GM19463 (cell line): ENCODE data around the gene KCNMB2.
"Not testable (repeated sequence)": the region's sequence is repeated elsewhere in the genome, so short reads cannot be mapped to it uniquely, and the experiment has no call there.

Experiments used
- ATAC-seq: cut with Tn5 transposase; IDR thresholded peaks from one replicate; pipeline ENCODE4 v1.9.1; 2021; ENCODE audit warnings: mild to moderate bottlenecking, moderate library complexity; ENCODE audit not compliant: unreplicated experiment

The KCNMB2 gene

DNA sequence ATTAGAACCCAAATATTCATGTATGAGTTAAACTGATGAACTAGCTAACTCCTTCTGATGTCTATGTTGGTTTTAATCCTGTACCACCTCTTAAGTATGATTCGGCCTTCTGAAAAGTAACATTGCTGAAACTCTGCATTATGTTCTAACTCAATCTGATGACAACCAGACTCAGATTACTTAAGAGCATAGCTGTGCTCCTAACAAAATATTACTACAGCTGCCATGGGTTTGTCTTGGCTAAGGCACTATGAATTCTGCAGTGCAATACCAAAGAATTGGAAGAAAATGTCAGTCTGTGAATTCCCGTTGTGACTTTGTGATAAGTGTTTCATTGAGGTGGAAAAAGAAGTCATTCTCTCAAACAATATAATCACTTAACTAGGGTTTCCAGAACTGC is 311.0 kb downstream of the KCNMB2 start:
- no peak for ATAC-seq

DNA sequence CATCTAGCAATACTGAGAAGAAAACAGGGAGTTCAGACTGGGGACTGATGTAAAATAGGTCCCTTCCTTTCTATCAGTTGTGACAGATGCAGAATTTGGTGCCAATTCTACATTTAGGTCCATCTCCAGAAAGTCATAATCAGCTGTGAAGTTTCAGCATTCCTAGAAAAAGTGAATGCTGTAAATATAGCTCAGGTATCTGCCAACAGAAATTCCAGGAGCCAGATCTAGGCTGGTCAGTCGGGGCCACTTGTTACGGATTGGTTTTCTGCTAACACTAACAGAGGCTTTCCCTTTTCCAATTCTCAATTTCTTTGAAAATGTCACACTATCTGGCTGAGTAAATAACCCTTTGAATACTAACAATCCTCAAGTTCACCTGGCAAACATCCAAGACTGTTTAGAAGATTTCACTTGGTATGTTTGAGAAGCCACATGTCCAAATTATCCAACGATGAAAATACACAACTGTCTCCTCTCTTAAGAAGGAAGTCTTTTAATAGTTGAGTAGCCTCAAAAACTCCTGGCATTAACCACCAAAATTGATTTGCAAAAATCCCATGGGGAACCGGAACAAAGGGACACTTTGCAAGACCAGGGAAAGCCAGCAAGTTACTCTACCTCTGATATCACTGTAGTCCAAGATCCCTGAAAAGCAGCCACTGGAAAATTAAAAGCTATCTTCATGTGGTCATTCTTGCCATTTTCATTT is 313.1 kb downstream of the KCNMB2 start:
- ATAC-seq: no peak

DNA sequence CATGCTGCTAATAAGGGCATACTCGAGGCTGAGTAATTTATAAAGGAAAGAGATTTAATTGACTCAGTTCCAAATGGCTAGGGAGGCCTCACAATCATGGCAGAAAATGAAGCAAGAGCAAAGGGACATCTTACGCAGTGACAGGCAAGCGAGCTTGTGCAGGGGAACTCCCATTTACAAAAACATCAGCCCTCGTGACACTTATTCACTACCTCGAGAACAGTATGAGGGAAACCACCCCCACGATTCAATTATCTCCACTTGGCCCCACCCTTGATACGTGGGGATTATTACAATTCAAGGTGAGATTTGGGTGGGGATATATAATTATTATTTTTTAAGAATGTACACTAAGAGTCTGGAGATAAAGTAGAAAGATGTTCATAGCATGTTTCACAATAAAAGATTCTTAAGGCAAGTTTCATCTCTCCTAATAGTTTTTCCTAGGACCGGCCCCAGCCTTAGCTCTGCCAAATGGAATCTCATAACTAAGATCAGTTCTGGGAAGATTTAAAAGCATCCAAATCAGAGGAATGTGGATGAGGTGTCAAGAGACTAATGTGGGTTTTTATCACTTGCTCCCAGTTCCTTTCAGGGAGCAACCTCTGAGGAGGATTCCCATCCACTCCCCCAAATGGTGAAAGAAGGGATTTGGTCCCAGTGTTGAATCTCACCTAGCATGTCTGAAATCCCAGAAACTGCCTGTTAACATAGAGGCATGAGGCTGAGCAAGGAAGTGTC is 314.4 kb downstream of the KCNMB2 start:
- ATAC-seq: no peak

DNA sequence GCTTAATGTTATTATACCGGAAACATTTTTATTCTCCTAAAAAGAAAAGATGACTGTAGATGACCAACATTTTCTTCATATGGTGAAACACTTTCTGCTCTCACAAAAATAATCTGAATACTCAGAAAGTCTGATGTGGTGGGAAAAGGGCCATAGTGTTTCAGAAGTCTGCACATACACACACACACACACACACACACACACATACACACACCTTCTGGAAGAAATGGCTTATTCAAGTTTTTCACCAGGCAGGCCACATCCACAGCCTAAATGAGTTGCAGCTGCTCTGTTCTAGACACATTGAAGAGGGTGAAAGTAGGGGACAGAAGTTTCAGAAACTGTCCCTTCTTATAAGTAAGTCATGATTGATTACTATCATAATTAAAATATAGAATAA is 315.3 kb downstream of the KCNMB2 start:
- ATAC-seq: no peak

DNA sequence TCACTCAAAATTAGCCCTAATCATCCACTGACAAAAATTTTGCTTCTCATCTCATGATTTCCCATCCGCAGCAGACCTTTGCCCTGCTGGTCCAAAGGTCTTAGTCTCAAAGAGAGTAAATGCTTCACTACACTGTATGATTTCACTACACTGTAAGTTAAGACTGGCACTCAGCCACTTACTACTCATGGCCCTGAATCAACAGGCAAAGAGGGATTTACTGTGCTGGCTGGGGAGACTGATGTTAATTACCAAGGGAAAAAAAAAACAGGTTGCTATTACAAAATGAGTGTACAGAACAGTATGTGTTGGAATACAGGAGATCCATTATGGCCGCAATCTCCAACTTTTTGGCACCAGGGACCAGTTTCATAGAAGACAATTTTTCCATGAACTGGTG is 320.6 kb downstream of the KCNMB2 start:
- no peak for ATAC-seq

DNA sequence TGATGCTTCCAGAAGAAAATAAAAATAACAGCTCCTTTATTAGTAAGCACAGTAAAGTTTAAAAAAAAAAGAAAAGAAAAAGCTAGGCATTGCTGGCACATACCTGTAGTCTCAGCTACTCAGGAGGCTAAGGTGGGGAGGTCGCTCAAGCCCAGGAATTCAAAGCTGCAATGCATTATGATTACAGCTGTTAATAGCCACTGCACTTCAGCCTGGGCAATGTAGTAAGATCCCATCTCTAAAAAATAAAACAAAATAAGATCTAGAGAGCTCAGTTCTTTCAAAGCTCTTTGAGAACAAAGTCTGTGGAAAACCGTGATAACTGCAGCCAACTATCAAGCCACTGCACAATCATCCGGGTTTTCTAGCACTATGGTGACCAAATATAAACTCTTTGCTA is 323.1 kb downstream of the KCNMB2 start:
- ATAC-seq: no peak

DNA sequence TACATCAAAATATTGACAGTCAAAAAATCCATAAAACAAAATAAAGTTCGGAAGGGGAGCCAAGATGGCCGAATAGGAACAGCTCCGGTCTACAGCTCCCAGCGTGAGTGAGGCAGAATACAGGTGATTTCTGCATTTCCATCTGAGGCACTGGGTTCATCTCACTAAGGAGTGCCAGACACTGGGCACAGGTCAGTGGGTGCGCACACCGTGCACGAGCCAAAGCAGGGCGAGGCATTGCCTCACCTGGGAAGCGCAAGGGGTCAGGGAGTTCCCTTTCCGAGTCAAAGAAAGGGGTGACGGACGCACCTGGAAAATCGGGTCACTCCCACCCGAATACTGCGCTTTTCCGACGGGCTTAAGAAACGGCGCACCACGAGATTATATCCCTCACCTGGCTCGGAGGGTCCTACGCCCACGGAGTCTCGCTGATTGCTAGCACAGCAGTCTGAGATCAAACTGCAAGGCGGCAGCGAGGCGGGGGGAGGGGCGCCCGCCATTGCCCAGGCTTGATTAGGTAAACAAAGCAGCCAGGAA is 323.7 kb downstream of the KCNMB2 start:
- not testable (repeated sequence) for ATAC-seq

DNA sequence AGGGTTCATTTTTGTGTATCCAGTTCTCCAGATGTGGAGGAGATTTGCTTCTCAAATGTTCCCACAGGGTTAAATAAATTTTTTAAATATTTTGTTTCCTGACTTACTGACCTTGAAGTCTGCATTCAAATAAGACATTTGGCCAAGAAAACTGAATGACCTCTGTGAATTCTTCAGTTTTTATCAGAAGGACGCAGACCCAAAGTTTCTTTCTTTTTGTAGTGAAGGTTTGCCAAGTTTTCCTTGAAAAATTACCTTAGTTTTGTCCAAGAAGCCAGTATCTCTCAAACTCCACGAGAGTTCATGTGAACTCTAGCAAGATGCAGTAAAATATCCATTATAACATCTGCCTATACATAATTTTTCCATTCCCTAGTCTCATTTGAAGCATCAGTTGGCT is 332.4 kb downstream of the KCNMB2 start:
- ATAC-seq: no peak

DNA sequence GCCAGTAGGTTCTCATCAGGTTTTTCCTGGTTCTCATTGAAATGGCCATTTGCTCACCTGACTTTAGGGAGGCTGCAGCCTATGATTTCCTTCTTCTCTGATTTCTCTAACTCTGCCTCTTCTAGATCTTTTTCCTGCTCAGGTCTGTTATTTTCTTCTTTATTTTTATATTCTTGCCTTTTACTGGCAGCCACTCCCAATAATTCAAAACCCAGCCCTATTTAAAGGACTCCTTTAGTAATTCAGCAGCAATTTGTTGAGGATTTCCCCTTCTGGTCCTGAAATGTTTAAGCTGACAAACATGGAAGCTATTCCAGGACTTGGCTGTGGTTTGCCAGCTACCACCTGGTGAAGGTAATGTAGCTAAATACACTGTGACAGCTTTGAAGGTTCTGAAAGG is 333.8 kb downstream of the KCNMB2 start:
- no peak for ATAC-seq

DNA sequence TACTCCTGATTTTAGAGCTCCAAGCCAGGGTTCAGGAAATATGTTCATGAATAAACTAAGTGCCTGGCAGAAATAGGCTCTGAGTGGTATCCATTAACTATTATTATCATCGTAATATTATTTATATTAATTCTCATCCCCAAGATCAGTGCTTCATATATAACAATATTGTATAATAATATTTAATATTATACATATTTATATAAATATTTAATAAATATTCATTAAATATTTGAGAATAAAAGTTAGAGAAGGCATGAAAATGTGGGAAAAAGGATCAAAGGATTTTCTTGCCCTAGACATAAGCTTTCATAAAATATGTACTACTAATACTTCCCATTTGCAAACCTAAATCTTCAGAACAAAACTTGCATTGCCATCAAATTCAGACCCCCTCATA is 338.9 kb downstream of the KCNMB2 start:
- ATAC-seq: no peak

DNA sequence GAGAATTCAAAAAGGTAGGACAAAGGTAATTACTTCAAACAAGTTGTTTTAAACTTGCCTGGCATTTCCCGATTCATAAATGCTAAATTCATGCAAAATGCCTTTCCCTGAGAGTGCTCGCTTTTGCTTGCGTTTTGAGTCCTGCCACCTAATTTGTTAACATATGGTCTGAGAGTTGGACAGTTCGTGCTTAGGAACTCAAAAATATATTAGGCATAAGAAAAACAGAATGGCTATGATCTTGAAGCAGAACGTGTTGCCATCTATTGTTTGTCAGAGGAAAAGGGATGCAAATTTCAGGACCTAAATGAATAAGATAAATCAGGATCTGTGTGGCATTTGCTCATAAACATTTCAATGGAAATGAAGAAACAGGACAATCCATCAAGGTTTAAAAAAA is 339.6 kb downstream of the KCNMB2 start:
- no peak for ATAC-seq

DNA sequence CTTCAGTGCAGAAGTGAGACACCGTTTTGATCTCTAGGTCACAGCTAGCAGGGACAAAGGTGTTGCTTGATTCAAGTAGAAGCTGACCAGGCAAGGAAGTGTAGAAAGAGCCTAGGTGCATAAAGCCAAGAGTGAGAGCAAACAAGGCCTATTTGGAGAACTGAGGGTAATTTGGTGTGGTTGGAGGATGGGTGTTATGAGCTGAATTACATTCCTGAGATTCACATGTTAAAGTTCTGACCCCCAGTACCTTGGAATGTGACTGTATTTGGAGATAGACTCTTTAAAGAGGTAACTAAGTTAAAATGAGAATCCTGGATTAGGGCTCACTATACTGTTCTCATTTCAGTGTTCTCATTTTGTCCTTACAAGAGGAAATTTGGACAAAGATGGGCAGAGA is 344.0 kb downstream of the KCNMB2 start:
- ATAC-seq: no peak
